ENCODE results near the gene RHOT1.

RHOT1 gene

GRCh38 chr17:32269377-32269776, 127.1 kb downstream of the RHOT1 start:
- no peak overlapping the region for H3K4me3 ChIP-seq (ENCODE audit: low read length)
- TF ChIP-seq, protein P1, sequence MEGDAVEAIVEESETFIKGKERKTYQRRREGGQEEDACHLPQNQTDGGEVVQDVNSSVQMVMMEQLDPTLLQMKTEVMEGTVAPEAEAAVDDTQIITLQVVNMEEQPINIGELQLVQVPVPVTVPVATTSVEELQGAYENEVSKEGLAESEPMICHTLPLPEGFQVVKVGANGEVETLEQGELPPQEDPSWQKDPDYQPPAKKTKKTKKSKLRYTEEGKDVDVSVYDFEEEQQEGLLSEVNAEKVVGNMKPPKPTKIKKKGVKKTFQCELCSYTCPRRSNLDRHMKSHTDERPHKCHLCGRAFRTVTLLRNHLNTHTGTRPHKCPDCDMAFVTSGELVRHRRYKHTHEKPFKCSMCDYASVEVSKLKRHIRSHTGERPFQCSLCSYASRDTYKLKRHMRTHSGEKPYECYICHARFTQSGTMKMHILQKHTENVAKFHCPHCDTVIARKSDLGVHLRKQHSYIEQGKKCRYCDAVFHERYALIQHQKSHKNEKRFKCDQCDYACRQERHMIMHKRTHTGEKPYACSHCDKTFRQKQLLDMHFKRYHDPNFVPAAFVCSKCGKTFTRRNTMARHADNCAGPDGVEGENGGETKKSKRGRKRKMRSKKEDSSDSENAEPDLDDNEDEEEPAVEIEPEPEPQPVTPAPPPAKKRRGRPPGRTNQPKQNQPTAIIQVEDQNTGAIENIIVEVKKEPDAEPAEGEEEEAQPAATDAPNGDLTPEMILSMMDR (conservative IDR thresholded peaks at IDR 0.05; ENCODE audit: low read length): no peak
- no peak for DNase-seq (ENCODE audit: low read depth)

- no peak for DNase-seq (ENCODE audit: low read depth)
- TF ChIP-seq, protein P1 (conservative IDR thresholded peaks at IDR 0.05; ENCODE audit: low read length): no peak
- H3K4me3 ChIP-seq (ENCODE audit: low read length): no peak overlapping the region
Observed at GRCh38 chr17:32271844-32272243, 129.5 kb downstream of the RHOT1 start.

GRCh38 chr17:32274101-32274500, 131.8 kb downstream of the RHOT1 start:
- TF ChIP-seq, protein P1 (conservative IDR thresholded peaks at IDR 0.05; ENCODE audit: low read length): no peak
- no peak overlapping the region for H3K4me3 ChIP-seq (ENCODE audit: low read length)
- no peak for DNase-seq (ENCODE audit: low read depth)

DNA sequence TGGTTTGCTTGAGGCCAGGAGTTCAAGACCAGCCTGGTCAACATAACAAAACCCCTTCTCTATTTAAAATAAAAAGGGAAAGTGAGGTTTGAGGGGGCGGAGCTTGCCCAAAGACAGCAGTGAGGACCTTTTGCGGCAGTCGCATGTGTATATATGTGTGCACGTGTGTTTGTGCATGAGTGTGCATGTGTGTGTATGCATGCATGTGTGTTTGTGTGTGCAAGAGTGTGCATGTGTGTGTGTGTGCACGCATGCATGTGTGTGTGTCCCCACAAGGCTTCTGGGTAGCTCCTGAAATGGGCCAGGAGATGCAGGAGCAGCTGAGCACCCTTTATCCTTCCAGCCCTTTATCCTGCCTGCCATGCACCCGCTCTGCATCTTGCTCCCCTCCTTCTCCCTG, 132.3 kb downstream of the RHOT1 start:
- no peak for DNase-seq (ENCODE audit: low read depth)
- TF ChIP-seq, protein P1 (conservative IDR thresholded peaks at IDR 0.05; ENCODE audit: low read length): no peak
- no peak overlapping the region for H3K4me3 ChIP-seq (ENCODE audit: low read length)
